PC-9 (cell line): Measurements from ENCODE around the gene MED13L. TPM values are rescaled to one million over a fixed set of nuclear protein-coding genes. Genes with fewer than 3 reads are reported as not detected.

Source experiments
- BruUV-seq: library from RNA; stranded (reverse); fragments of 400-500 nt; replicated peaks from 2 replicates; lab custom pipeline; 2021; lab: Mats Ljungman, UMichigan
- CTCF ChIA-PET: fragments of 300-600 bp; sonication (Branson Sonifier 250); formaldehyde crosslinking; loops from one replicate; lab custom pipeline; 2022; ENCODE audit warnings: antibody characterized with exemption; lab: Charles Lee
- POLR2A ChIA-PET: fragments of 300-600 bp; sonication (Branson Sonifier 250); formaldehyde crosslinking; loops from one replicate; lab custom pipeline; 2022; ENCODE audit warnings: antibody characterized with exemption; ENCODE audit not compliant: unreplicated experiment; lab: Charles Lee
- DNase-seq, 2 experiments: peaks; one replicate each; pipeline versions ENCODE4 v3.0.0 to v3.0.0-alpha.2; 2015 to 2022; ENCODE audit warnings: mixed read lengths in 1 of 2
- H2AFZ ChIP-seq: fragments of 200-600 bp; sonication (generic); 2 replicates; pipeline ENCODE4 v1.8.1; 2017; ENCODE audit warnings: antibody characterized with exemption
- H3F3A ChIP-seq: fragments of 200-600 bp; sonication (generic); 2 replicates; pipeline ENCODE4 v1.8.1; 2017; ENCODE audit warnings: antibody characterized with exemption, mild to moderate bottlenecking, low read depth; ENCODE audit not compliant: insufficient read depth
- H3K27ac ChIP-seq: fragments of 200-600 bp; sonication (generic); 2 replicates; pipeline ENCODE4 v1.6.1; 2016; ENCODE audit warnings: mixed run types
- H3K27me3 ChIP-seq: fragments of 200-600 bp; sonication (generic); 2 replicates; pipeline ENCODE4 v1.6.1; 2016; ENCODE audit warnings: low read depth, mixed run types; ENCODE audit not compliant: insufficient read depth
- H3K36me3 ChIP-seq: fragments of 200-600 bp; sonication (generic); 2 replicates; pipeline ENCODE4 v1.6.1; 2016; ENCODE audit warnings: low read depth, mixed run types
- H3K4me1 ChIP-seq: fragments of 200-600 bp; sonication (generic); replicated peaks from 2 replicates; pipeline ENCODE4 v1.6.1; 2016; ENCODE audit warnings: mixed run types; ENCODE audit not compliant: insufficient read depth
- H3K4me2 ChIP-seq: fragments of 200-600 bp; sonication (generic); 2 replicates; pipeline ENCODE4 v1.6.1; 2017; ENCODE audit warnings: mixed run types
- H3K4me3 ChIP-seq: fragments of 200-600 bp; sonication (generic); 2 replicates; pipeline ENCODE4 v1.6.1; 2016; ENCODE audit warnings: mixed run types
- H3K79me2 ChIP-seq: fragments of 200-600 bp; sonication (generic); 2 replicates; pipeline ENCODE4 v1.6.1; 2017; ENCODE audit warnings: low read depth, mixed run types
- H3K9me2 ChIP-seq: fragments of 200-600 bp; sonication (generic); 2 replicates; pipeline ENCODE4 v1.8.1; 2017; ENCODE audit warnings: mild to moderate bottlenecking; ENCODE audit not compliant: insufficient read depth
- H3K9me3 ChIP-seq: fragments of 200-600 bp; sonication (generic); 2 replicates; pipeline ENCODE4 v1.8.1; 2016; ENCODE audit warnings: low read depth; ENCODE audit not compliant: insufficient read depth
- H4K20me1 ChIP-seq: fragments of 200-600 bp; sonication (generic); 2 replicates; pipeline ENCODE4 v1.8.1; 2017; ENCODE audit not compliant: insufficient read depth
- CTCF ChIP-seq: fragments of 200-600 bp; sonication (generic); conservative IDR thresholded peaks from 2 replicates; pipeline ENCODE4 v1.6.1; 2017; ENCODE audit warnings: mixed run types, antibody characterized with exemption, mild to moderate bottlenecking, moderate library complexity
- EZH2 ChIP-seq: fragments of 200-600 bp; sonication (generic); IDR thresholded peaks from 2 replicates; pipeline ENCODE4 v1.8.0; 2017; ENCODE audit warnings: antibody characterized with exemption, low read depth
- intact Hi-C: fragments of 100-400 bp; cut with micrococcal nuclease; formaldehyde crosslinking; loops from one replicate; pipeline ENCODE4 v1.10.0; 2022; ENCODE audit not compliant: unreplicated experiment
- total RNA-seq: library from RNA; stranded (reverse); gene quantifications from 2 replicates; pipeline ENCODE4 v1.2.3, GENCODE V29; 2021

MED13L gene
- total RNA-seq, 1 experiment from 2014 or later, result 89.5 TPM

GRCh38 chr12:116200812-116201211 lies 76.7 kb downstream of the MED13L start:
- Histone ChIP-seq H3K36me3 (no peaks in the 10 kb centered on the region; the same call in 1 of the 2 replicates), H4K20me1 (peaks cover 65% of the 10 kb centered on the region), H3K27me3 (no peaks in the 10 kb centered on the region), H3F3A (peaks cover 15% of the 10 kb centered on the region; the same call in 1 of the 2 replicates), H3K4me1 (no peaks in the 10 kb centered on the region), H3K27ac (no peak overlapping the region), H3K4me3 (no peak overlapping the region), H2AFZ (no peak overlapping the region), H3K4me2 (no peak overlapping the region), H3K79me2 (peaks cover 94% of the 10 kb centered on the region), H3K9me2 (no peaks in the 10 kb centered on the region), H3K9me3 (no peaks in the 10 kb centered on the region; the same call in 1 of the 2 replicates)
- BruUV-seq, result no TSS peak
- CTCF ChIA-PET, result no interaction called here
- no peak for DNase-seq
- no peak for TF ChIP-seq CTCF
- TF ChIP-seq EZH2, result no peak
- intact Hi-C loops, result no loop called here
- POLR2A ChIA-PET, result no interaction called here

- CTCF ChIA-PET, result no interaction called here
- DNase-seq, result no peak
- peaks cover 18% of the 10 kb centered on the region; the same call in 1 of the 2 replicates for H3F3A ChIP-seq
- no peak overlapping the region for H3K4me3 ChIP-seq
- H3K79me2 ChIP-seq, result peaks cover 98% of the 10 kb centered on the region
- POLR2A ChIA-PET, result no interaction called here
- no TSS peak for BruUV-seq
- peaks cover 64% of the 10 kb centered on the region for H4K20me1 ChIP-seq
- no peaks in the 10 kb centered on the region; the same call in 1 of the 2 replicates for H3K36me3 ChIP-seq
- H3K27ac ChIP-seq, result no peak overlapping the region
- no peaks in the 10 kb centered on the region; the same call in 1 of the 2 replicates for H3K9me3 ChIP-seq
- no peak overlapping the region for H3K4me2 ChIP-seq
- H3K9me2 ChIP-seq, result no peaks in the 10 kb centered on the region
- H3K4me1 ChIP-seq, result no peaks in the 10 kb centered on the region
- TF ChIP-seq EZH2 (no peak), CTCF (no peak)
- H3K27me3 ChIP-seq, result no peaks in the 10 kb centered on the region
- intact Hi-C loops, result no loop called here
- no peak overlapping the region for H2AFZ ChIP-seq
These were observed 78.3 kb downstream of the MED13L start for GRCh38 chr12:116199160-116199706.

GRCh38 chr12:116196752-116197718 lies 80.5 kb downstream of the MED13L start:
- Histone ChIP-seq H3K36me3 (no peaks in the 10 kb centered on the region; the same call in 1 of the 2 replicates), H3K27ac (no peak overlapping the region), H4K20me1 (peaks cover 72% of the 10 kb centered on the region), H3K9me3 (no peaks in the 10 kb centered on the region; the same call in 1 of the 2 replicates), H2AFZ (no peak overlapping the region), H3K4me1 (no peaks in the 10 kb centered on the region), H3K9me2 (no peaks in the 10 kb centered on the region), H3K4me2 (no peak overlapping the region), H3K4me3 (no peak overlapping the region), H3F3A (peaks cover 18% of the 10 kb centered on the region; the same call in 1 of the 2 replicates), H3K27me3 (no peaks in the 10 kb centered on the region), H3K79me2 (peaks cover 100% of the 10 kb centered on the region)
- intact Hi-C loops, result no loop called here
- POLR2A ChIA-PET, result no interaction called here
- no peak for DNase-seq
- TF ChIP-seq EZH2 (no peak), CTCF (no peak)
- BruUV-seq, result no TSS peak
- CTCF ChIA-PET, result no interaction called here
